ENCODE measurements around the gene KCNJ12.
A peak's percentile ranks its signal among the peaks of the same experiment; 100 is the strongest.

The KCNJ12 gene

GRCh38 chr17:21376081-21376758 lies at the start of gene KCNJ12:
KCNJ12 (plus strand) TSS chr17:21376357; CDS start chr17:21415343, 38,986 bp downstream.
- TF ChIP-seq YY1 (IDR thresholded peaks at IDR 0.05; ENCODE audit: low read depth): 0 out of 2 replicates have a peak, but pooled peaks have one; percentile 11
- no peak for TF ChIP-seq TEAD4 (IDR thresholded peaks at IDR 0.05)
- TF ChIP-seq ZBTB7A (IDR thresholded peaks at IDR 0.05; ENCODE audit: low read depth): peak; percentile 62; the same call in 1 of the 2 replicates

- no peak for TF ChIP-seq NFIC (IDR thresholded peaks at IDR 0.05)
- TF ChIP-seq YY1 (IDR thresholded peaks at IDR 0.05; ENCODE audit: low read depth): no peak
- TF ChIP-seq EP300 (IDR thresholded peaks at IDR 0.05; ENCODE audit: borderline replicate concordance): no peak
- no peak for TF ChIP-seq CEBPB (IDR thresholded peaks at IDR 0.05)
- TF ChIP-seq RAD21 (IDR thresholded peaks at IDR 0.05; ENCODE audit: low read depth): no peak
These were observed 45.6 kb upstream of the KCNJ12 start for GRCh38 chr17:21330436-21331160.

GRCh38 chr17:21339011-21339410 lies 37.1 kb upstream of the KCNJ12 start:
- TF ChIP-seq EGR1 (IDR thresholded peaks at IDR 0.05) (no peak), EP300 (IDR thresholded peaks at IDR 0.05; ENCODE audit: borderline replicate concordance) (no peak), REST (IDR thresholded peaks at IDR 0.05; ENCODE audit: low read depth) (no peak), TAF1 (IDR thresholded peaks at IDR 0.05; ENCODE audit: low read depth) (no peak), MAX (IDR thresholded peaks at IDR 0.05) (no peak), TCF12 (IDR thresholded peaks at IDR 0.05; ENCODE audit: low read depth) (no peak), FOXM1 (IDR thresholded peaks at IDR 0.05; ENCODE audit: borderline replicate concordance, low read depth) (no peak), YY1 (IDR thresholded peaks at IDR 0.05; ENCODE audit: low read depth) (no peak), RAD21 (IDR thresholded peaks at IDR 0.05; ENCODE audit: low read depth) (no peak), USF1 (IDR thresholded peaks at IDR 0.05) (no peak), TEAD4 (IDR thresholded peaks at IDR 0.05) (no peak), ZBTB7A (IDR thresholded peaks at IDR 0.05; ENCODE audit: low read depth) (no peak), CEBPB (IDR thresholded peaks at IDR 0.05) (no peak), CREB1 (IDR thresholded peaks at IDR 0.05; ENCODE audit: low read depth) (no peak), NFIC (IDR thresholded peaks at IDR 0.05) (no peak)

DNA sequence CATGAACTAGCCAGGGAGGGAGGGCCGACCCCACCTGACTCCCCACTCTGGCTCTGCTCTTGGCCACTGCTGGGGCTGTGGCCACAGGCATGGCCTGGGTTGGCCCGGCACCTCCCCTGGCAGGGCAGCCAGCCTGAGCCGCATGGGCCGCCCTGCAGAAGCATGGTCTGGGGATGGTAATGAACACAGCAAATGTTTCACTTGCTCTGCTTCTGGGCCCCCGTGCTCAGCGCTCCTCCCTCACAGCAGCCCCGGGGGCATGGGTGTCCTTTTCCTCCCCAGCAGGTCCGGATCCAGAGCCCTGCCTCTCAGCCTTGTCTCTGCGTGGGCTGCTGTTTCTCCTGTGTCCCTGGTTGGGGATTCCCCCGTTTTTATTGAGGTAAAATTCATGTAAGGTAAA lies 30.9 kb upstream of the KCNJ12 start:
- no peak for TF ChIP-seq YY1 (IDR thresholded peaks at IDR 0.05; ENCODE audit: low read depth)
- TF ChIP-seq TAF1 (IDR thresholded peaks at IDR 0.05; ENCODE audit: low read depth): no peak
- TF ChIP-seq TEAD4 (IDR thresholded peaks at IDR 0.05): no peak
- TF ChIP-seq EGR1 (IDR thresholded peaks at IDR 0.05): no peak
- no peak for TF ChIP-seq ZBTB7A (IDR thresholded peaks at IDR 0.05; ENCODE audit: low read depth)
- no peak for TF ChIP-seq CREB1 (IDR thresholded peaks at IDR 0.05; ENCODE audit: low read depth)
- no peak for TF ChIP-seq NFIC (IDR thresholded peaks at IDR 0.05)
- TF ChIP-seq USF1 (IDR thresholded peaks at IDR 0.05): no peak
- TF ChIP-seq FOXM1 (IDR thresholded peaks at IDR 0.05; ENCODE audit: borderline replicate concordance, low read depth): no peak
- TF ChIP-seq EP300 (IDR thresholded peaks at IDR 0.05; ENCODE audit: borderline replicate concordance): no peak
- no peak for TF ChIP-seq REST (IDR thresholded peaks at IDR 0.05; ENCODE audit: low read depth)
- no peak for TF ChIP-seq CEBPB (IDR thresholded peaks at IDR 0.05)
- no peak for TF ChIP-seq RAD21 (IDR thresholded peaks at IDR 0.05; ENCODE audit: low read depth)
- TF ChIP-seq MAX (IDR thresholded peaks at IDR 0.05): no peak
- no peak for TF ChIP-seq TCF12 (IDR thresholded peaks at IDR 0.05; ENCODE audit: low read depth)

DNA sequence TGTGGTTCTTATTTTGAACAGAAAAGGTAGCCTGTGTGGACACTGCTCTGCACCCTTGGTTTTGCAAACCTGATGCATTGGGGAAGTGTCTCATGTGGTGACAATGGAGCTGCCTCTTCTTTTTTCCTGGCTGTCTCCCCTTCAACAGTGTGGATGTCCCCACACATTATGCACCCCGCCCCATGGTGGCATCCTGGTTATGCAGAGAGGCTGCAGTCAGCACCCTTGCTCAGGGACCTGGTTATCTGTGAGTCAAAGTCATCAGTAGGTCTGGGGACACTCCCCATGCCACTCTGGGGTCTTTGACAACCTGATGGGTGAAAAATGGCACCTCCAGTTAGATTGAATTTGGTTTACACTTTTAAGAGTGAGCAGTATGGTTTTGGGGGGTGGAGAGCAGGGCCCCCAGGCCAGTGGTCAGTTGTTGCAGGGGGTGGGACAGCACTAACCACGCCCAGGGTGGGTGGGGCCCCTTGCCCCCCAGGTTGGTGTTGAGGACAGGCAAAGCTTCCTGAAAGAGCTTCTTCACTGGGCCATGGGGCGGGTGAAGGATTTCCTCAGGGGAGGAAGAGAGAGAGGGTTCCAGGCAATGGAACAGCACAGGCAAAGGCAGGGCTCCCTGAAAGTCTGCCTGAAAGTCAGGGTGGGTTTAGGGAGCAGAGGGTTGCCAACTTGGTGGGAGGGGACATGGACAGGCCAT lies 24.6 kb upstream of the KCNJ12 start:
- TF ChIP-seq USF1 (IDR thresholded peaks at IDR 0.05) (no peak), YY1 (IDR thresholded peaks at IDR 0.05; ENCODE audit: low read depth) (no peak), EP300 (IDR thresholded peaks at IDR 0.05; ENCODE audit: borderline replicate concordance) (no peak), EGR1 (IDR thresholded peaks at IDR 0.05) (no peak), FOXM1 (IDR thresholded peaks at IDR 0.05; ENCODE audit: borderline replicate concordance, low read depth) (no peak), CEBPB (IDR thresholded peaks at IDR 0.05) (no peak), CREB1 (IDR thresholded peaks at IDR 0.05; ENCODE audit: low read depth) (no peak), TCF12 (IDR thresholded peaks at IDR 0.05; ENCODE audit: low read depth) (no peak), ZBTB7A (IDR thresholded peaks at IDR 0.05; ENCODE audit: low read depth) (no peak), RAD21 (IDR thresholded peaks at IDR 0.05; ENCODE audit: low read depth) (no peak), TEAD4 (IDR thresholded peaks at IDR 0.05) (no peak), NFIC (IDR thresholded peaks at IDR 0.05) (no peak), REST (IDR thresholded peaks at IDR 0.05; ENCODE audit: low read depth) (no peak), TAF1 (IDR thresholded peaks at IDR 0.05; ENCODE audit: low read depth) (no peak), MAX (IDR thresholded peaks at IDR 0.05) (no peak)

Measured in Ishikawa (cell line).